GM18517 (cell line): ENCODE measurements around the gene METAP1.
"Not testable (repeated sequence)": the region's sequence is repeated elsewhere in the genome, so short reads cannot be mapped to it uniquely, and the experiment has no call there.

Experiments
- ATAC-seq: cut with Tn5 transposase; IDR thresholded peaks from one replicate; pipeline ENCODE4 v1.9.1; 2021; ENCODE audit warnings: mild to moderate bottlenecking, moderate library complexity; ENCODE audit not compliant: unreplicated experiment

METAP1 gene

GRCh38 chr4:99090481-99091215 is 95.1 kb downstream of the METAP1 start:
- ATAC-seq = no peak

- no peak for ATAC-seq
These were observed 95.7 kb downstream of the METAP1 start for GRCh38 chr4:99091216-99091575.

- not testable (repeated sequence) for ATAC-seq
These were observed 96.3 kb downstream of the METAP1 start for GRCh38 chr4:99091841-99092240.

GRCh38 chr4:99099311-99099710 is 103.8 kb downstream of the METAP1 start:
- no peak for ATAC-seq

GRCh38 chr4:99099814-99100213 is 104.3 kb downstream of the METAP1 start:
- not testable (repeated sequence) for ATAC-seq

GRCh38 chr4:99100876-99101275 is 105.4 kb downstream of the METAP1 start:
- no peak for ATAC-seq

GRCh38 chr4:99102634-99103033 is 107.1 kb downstream of the METAP1 start:
- ATAC-seq = no peak

GRCh38 chr4:99103166-99103565 is 107.6 kb downstream of the METAP1 start:
- no peak for ATAC-seq

GRCh38 chr4:99104153-99104552 is 108.6 kb downstream of the METAP1 start:
- no peak for ATAC-seq

- not testable (repeated sequence) for ATAC-seq
These were observed 113.8 kb downstream of the METAP1 start for GRCh38 chr4:99109286-99109685.
